HG03354 (cell line): Measurements from ENCODE around the gene GTPBP1.

Source experiments
- ATAC-seq: cut with Tn5 transposase; IDR thresholded peaks from one replicate; pipeline ENCODE4 v1.9.1; 2021; ENCODE audit warnings: mild to moderate bottlenecking; ENCODE audit not compliant: unreplicated experiment, poor library complexity, severe bottlenecking

Gene GTPBP1

DNA sequence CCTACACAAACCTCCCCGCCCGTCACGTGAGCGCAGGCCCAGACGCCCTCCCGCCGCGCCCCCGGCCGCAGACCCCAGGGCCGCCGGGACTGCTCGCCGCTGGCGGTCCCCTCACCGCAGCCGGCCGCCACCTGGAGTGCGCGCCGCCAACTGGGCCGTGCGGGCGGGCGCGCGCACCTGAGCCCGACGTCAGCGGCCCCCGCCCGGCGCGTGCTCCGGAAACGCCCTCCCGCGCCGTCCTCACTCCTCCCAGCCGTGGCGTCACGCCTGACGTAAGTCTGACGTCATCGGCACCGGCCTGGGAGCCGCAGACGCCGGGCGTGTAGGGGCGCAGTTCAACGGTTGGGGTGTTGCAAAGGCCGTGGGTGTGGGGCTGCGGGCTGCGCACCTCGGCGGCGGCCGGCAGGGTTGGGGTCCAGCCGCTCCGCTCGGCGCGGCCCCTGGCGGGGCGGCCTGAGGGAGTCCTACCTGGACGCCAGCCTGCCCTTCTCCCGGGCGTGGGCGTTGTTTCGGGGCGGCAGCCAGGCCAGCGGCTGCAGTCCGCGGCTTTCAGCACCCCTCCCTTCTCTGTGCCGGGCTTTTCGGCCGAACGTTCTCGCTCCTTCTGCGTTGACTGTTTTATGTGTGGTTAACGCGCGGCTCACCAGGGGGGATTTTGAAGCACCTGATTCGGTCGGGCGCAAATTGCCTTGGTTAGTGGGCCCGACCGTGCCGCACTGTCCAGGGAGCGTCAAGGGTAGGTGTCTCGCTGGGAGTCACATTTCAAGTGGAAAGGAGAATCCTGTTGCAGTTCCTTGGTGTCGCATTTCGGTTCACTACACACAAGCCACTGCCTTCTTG, 4.7 kb upstream of the GTPBP1 start, which contains the start of gene JOSD1:
TSS of gene JOSD1 (minus strand) at position 155 of the 840 bp plus-strand sequence. CDS start 956 bp downstream, outside the sequence.
- peak; percentile 41 for ATAC-seq

GRCh38 chr22:38704654-38705234, 1.0 kb upstream of the GTPBP1 start:
- ATAC-seq = no peak

GRCh38 chr22:38706101-38706900, 557 bp downstream of the GTPBP1 start:
- ATAC-seq = no peak

- ATAC-seq = no peak
These were observed 1.1 kb downstream of the GTPBP1 start for GRCh38 chr22:38706901-38707195.

DNA sequence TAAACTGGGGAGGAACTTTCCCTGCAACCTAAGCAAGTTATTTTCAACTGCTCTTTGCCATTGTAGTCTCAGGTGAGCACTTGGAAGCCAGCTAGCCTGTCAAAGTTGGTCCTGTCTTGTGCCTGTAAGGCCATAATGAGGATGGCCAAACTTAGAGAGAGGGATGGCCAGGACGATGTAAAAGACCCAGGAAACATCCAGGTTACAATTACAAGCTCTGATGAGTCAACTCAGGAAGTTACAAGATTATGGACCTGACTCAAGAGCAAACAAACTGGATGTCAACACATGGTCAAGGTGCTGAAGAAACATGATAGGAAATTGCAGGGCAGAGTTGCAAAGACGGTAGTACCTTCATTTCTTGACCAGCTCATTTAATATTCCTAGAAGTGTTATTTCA, 1.6 kb downstream of the GTPBP1 start:
- ATAC-seq = no peak

GRCh38 chr22:38707984-38708383, 2.2 kb downstream of the GTPBP1 start:
- ATAC-seq = no peak

DNA sequence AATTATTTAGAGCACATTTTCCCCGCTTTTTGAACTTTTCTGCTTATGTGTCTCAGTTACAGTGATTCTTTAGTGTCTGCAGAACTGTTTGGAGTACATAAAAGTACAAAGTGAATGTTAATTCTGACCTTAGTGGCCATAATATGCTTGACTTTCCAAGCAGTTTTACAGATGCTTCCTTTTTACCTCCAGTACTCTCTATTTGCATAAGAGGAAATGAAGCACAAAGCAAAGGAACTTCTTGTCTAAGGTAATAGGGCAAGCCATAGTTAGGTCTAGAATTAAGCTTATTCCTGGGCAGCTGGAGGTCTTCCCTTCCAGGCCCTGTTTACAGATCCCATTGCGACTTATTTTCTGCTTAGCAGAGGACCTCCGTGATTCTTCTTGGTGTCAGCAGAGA, 3.6 kb downstream of the GTPBP1 start:
- ATAC-seq = no peak

DNA sequence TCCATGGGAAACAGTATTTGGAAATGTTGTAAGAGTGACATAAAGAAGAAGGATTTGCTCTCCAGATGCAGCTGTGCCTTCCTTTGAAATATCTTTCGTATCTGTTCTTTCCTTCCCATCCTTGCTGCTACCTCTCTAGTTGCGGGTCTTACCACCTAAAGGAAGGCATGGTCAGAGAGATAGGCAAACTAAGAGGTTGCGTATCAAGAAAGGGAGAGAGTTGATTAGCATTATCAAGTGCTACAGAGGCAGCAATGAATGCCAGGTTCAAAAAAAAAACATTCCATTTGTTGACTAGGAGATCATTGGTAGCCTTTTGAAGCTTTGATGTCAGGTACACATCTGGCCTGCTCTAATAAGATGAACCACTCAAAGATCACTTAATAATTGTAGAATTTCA, 4.6 kb downstream of the GTPBP1 start:
- no peak for ATAC-seq

DNA sequence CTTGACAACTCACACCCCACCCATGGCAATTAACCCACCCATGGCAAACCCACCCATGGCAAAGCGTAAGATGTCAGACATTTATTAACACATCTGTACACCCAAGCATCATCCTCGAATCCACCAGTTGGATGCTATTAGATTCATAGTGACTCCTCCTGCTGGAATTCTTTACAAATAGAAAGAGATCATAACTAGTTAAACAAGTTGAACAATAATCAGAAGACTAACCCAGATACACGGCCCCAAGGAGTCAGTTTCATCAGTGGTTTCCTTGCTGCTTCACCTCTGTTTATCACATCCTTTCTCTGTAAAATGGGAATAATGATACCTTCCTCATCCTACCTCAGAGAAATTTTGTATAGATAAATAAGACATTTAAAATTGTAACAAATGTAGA, 5.1 kb downstream of the GTPBP1 start:
- ATAC-seq = no peak

GRCh38 chr22:38712486-38713207, 6.9 kb downstream of the GTPBP1 start:
- no peak for ATAC-seq

DNA sequence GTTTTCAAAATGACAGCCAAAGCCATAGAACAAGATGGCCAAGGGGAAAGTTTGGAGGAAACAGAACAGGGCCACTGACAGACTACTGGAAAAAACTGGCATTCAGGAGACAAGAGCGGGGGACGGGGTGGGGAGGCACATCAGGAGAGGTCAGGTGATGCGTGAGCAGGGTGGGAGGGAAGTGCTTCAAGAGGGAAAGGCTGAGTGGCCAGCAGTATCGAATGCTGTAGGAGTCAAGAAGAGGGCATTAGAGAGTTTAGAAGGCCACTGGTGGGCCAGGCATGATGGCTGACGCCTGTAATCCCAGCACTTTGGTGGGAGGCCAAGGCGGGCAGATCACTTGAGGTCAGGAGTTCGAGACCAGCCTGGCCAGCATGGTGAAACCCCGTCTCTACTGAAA, 8.2 kb downstream of the GTPBP1 start:
- no peak for ATAC-seq

GRCh38 chr22:38715176-38715764, 9.5 kb downstream of the GTPBP1 start:
- no peak for ATAC-seq

DNA sequence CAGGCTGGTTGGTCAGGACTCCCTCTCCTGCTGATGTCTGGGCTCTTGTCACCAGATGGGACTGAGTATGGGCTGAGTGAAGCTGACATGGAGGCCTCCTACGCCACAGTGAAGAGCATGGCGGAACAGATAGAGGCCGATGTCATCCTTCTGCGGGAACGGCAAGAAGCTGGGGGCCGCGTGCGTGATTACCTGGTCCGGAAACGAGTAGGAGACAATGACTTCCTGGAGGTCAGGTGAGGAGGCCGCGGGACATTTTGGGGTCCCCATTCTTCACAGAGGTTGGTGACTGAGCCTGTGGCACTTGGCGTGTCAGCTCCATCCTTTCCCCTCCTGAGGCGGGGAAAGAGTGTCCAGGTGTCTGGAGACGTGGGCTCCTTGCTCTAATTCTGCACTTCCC, 10.1 kb downstream of the GTPBP1 start:
- ATAC-seq = no peak

DNA sequence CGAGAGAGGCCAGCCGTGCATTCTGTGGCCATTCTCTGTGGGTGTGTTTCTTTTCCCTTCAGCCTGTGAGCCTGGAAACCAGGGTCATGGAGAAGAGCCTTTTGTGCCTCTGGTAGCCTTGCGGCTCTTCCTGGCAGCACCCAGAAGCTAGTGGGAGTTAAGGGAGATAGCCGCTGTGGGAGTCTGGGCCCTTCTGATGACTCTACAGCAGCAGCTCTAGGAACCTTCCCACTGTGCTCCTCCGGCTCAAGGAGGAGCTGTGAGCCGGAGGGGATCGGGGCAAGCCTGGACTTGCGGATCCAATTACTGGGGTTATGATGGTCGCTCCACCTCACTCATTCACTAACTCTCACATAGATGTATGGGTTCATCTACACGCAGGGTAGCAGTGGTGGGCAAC, 10.5 kb downstream of the GTPBP1 start:
- ATAC-seq = no peak

GRCh38 chr22:38716826-38717225, 11.1 kb downstream of the GTPBP1 start:
- no peak for ATAC-seq

- ATAC-seq = no peak
These were observed 11.5 kb downstream of the GTPBP1 start for GRCh38 chr22:38717244-38717643.

DNA sequence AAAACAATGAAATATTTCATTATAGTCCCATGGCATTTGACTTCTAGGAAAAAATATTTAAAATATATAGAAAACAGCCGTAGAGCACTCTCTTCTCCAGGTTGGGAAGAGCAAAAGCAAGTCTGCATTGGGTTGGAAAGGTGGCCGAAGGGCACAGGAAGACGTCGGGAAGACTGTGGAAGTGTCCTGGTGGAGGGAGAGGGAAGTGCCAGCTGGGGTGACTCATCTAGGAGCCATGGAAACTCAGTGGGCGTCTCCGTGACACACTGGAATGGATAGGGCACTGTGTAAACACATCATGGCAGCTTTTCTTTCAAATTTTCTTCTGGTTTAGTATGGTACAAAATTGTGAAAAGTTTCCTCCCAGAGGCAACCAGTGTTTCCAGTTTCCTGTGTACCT, 12.7 kb downstream of the GTPBP1 start:
- ATAC-seq = no peak

GRCh38 chr22:38719196-38719595, 13.5 kb downstream of the GTPBP1 start:
- no peak for ATAC-seq

- ATAC-seq = no peak
These were observed 14.6 kb downstream of the GTPBP1 start for GRCh38 chr22:38720350-38720749.

DNA sequence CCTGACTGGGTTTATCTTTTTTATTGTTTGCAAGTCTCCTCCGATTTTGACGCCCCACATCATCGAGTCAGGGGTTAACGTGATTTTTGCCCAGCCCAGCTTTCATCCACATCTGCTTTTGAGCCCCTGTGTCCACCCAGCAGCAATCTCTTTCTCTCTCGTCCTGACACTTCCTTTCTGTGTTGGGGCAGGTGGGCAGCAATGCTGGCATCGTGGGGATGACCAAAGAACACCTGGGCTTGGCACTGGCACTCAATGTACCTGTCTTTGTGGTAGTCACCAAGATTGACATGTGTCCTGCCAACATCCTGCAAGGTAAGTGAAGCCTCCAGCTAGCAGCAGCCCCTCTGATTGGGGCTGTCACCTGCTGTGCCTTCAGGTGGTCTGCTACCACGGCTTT, 15.8 kb downstream of the GTPBP1 start:
- no peak for ATAC-seq
